ENCODE results near the gene KMO. TPM values are rescaled to one million over a fixed set of nuclear protein-coding genes. Genes with fewer than 3 reads are reported as not detected.

The KMO gene
- 10 to 100 TPM in 3 of 4 donors, under 1 TPM in 1; 0.59 to 23.4 (median 18.7) TPM for polyA plus RNA-seq (ENCODE audit: insufficient read length in 4 of 4)

DNA sequence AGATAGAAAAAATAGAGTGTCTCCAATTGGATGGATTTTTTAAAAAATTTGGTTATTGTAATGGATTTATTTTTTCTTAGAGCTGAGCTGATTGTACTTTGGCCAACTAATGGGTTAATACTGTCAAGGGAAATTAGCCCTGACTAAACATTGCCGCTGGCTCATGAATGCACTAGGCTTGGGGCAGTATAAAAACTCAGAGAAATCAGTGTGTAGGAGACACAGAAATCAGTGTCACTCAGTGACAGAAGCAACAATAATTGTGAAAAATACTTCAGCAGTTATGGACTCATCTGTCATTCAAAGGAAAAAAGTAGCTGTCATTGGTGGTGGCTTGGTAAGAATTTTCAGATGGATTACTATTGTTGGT lies at the start of gene KMO:
TSS of gene KMO (plus strand) at position 217 of the 370 bp plus-strand sequence. CDS start at position 284, 67 bp downstream.
- DNase-seq (ENCODE audit: low read depth in 4 of 4, low spot score in 3 of 4): peak in 2 of 4 donors; percentile 4 to 14

DNA sequence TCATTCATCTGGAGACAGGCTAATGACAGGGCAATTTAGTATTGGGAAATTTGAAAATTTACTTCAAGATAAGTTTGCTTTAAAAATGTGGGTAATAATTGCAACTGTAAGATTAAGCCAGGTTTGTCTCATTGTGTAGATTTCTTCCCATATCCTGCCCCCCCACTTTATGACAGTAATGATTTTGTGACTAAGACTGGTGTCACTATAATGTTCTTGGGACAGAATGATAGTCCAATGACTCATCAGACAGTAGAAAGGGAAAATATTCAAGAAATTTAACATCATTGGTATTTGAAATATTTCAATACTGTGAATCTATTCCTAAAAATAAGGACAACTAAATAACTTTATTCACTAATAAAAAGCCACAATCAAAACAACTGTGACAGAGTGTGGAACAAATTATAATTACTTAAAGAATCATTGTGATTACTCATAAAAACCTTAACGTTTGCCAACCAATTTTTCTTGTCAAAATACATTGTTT lies 49.4 kb upstream of the KMO start:
- DNase-seq (ENCODE audit: low read depth in 4 of 4, low spot score in 3 of 4): no peak

DNA sequence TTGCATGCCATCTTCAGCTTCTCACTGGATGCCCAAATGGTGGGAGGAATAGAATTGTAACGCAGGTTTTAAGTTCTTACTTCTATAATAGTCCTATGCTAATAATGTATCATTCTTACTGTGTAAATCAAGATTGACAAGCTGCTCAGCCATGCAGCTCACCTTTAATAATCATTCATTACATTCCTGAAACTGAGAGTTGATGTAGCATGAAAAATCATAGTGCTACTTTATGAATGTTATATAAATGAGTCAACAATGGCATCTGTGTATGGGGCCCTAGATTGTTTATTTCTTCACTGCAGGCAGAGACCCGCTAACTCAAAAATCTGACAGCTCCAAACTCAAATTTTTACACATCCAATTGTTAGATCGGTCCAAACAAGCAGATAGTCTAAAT lies 47.0 kb upstream of the KMO start:
- no peak for DNase-seq (ENCODE audit: low read depth in 4 of 4, low spot score in 3 of 4)

DNA sequence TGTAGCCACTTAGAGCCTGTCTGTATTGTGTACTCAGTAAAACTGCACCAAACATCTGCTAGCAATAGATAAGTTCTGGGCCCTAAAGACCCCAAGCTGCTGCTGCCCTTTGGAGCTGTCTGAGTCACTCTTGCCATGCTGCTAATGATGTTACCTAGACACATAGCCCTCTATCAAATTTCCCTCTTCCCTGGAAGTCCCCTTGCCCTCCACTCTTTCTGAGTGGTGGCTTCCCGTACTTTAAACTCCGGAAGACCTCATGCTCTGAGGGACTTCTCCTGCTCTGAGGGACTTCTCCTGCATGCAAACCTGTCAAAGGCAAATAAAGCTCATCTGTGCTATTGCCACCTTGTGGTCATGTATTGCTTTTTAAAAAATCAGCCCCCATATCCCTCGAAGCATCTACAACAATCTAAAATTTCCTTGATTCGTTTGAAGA lies 46.6 kb upstream of the KMO start:
- DNase-seq (ENCODE audit: low read depth in 4 of 4, low spot score in 3 of 4): no peak

DNA sequence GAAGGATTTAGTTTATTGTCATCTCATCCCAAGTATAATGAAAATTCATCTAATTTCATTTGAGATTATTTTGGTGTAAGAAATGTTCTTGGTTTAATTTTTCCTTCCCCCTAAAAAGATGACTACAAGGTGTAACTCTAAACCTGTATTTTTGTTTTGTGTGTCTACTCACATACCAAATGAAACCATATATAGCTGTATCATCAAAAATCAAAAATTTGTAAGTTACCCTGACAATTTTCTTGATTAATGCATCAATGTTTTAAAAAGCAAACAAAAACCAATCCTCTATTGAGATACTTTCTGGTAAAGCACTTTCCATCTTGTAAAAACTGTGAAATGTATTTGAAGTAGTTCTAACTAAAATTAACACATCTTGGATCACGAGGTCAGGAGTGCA lies 43.4 kb upstream of the KMO start:
- DNase-seq (ENCODE audit: low read depth in 4 of 4, low spot score in 3 of 4): no peak

DNA sequence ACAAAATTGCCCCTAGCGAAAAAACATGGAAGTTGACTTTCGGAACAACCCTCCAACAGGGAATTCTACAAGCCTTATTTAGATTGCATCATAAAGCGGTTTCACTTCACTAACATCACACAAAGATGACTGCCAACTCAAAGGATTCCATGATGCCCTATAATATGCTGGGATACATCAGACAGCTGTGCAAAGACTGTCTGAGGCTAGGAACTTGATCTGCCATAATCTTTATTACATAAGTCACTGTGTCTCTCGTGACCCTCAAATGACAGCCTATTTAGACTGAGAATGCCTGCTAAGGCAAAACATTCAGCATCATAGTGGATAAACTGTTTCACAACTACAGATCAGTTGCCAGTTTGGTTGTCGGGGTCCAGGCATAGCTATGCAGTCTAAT lies 36.4 kb upstream of the KMO start:
- DNase-seq (ENCODE audit: low read depth in 4 of 4, low spot score in 3 of 4): no peak

DNA sequence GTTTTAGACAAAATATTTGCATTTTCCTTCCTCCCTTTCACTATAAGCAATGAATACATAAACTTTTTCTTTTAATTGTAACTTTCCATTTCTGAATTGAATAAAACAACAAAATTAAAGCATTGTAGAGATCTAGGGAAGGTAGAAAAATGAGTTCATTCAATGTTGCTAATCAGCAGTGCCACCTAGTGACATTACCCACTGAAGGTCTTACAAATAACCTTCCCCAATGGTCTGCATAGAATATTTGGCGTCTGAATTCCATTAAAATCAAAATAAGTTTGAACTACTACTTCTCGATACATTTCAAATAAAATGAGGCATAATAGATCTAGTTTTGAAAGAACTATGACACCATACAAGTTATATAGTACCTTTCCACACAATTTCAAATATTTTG lies 32.3 kb upstream of the KMO start:
- peak in 3 of 4 donors; percentile 5 to 15 (median 12) for DNase-seq (ENCODE audit: low read depth in 4 of 4, low spot score in 3 of 4)

DNA sequence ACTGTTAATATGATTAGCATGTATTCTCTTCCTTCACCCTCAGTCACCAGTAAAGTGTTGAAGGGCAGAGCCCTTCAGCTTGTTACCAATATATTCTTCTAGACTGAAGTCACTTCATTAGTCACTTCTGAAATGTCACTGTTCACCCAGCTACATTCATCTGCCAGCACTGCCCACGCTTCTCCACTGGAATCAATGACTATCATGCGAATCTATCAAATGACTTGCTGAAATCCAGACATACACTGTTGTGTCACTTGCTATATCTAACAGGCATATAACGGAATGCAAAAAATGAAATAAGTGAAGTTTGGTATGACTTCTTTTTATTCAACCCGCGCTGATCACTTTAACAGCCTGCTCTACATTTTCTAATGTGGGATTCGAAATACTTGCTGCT lies 28.7 kb upstream of the KMO start:
- no peak for DNase-seq (ENCODE audit: low read depth in 4 of 4, low spot score in 3 of 4)

DNA sequence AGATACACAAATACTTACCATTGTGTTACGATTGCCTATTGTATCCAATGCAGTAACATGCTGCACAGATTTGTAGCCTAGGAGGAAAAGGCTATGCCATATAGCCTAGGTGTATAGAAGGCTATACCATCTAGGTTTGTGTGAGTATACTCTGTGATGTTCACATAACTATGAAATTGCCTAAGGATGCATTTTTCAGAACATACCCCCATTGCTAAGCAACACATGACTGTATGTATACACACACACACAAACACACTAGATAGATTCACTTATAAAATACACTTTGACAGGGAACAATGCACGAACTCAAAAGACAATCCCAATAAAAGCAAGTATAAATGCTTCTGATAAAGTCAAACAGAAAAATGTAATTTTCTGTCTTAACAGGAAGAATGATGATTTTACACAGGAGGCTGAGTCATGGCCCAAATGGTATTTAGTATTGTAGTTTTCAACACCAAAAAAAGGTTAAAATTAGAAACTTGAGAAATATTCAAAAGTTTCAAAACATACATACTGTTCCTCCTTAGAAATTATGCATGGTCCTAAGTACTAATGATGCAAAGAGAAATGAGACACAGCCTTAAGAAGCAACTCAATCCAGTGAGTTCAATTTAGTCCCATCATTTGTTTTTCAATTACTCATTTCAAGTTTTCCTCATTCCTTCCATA lies 24.9 kb upstream of the KMO start:
- DNase-seq (ENCODE audit: low read depth in 4 of 4, low spot score in 3 of 4): no peak

DNA sequence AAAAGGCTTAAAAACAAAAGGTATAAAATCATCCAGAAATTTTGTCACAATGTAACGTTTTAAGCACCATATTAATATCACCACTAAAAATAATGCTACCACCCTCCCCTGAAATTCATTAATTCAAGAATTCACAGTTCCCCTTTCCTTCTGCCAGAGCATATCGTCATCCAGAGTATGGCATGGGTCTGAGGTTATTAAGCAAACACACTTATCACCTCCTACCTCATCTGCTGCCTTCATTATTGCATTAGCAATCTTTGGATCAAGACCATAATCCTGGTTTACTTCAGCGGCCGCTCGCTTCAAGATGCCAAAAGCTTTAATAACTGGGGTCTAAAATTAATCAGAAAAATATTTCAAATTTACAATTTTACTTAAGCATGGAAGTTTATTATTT lies 18.8 kb upstream of the KMO start:
- DNase-seq (ENCODE audit: low read depth in 4 of 4, low spot score in 3 of 4): no peak

DNA sequence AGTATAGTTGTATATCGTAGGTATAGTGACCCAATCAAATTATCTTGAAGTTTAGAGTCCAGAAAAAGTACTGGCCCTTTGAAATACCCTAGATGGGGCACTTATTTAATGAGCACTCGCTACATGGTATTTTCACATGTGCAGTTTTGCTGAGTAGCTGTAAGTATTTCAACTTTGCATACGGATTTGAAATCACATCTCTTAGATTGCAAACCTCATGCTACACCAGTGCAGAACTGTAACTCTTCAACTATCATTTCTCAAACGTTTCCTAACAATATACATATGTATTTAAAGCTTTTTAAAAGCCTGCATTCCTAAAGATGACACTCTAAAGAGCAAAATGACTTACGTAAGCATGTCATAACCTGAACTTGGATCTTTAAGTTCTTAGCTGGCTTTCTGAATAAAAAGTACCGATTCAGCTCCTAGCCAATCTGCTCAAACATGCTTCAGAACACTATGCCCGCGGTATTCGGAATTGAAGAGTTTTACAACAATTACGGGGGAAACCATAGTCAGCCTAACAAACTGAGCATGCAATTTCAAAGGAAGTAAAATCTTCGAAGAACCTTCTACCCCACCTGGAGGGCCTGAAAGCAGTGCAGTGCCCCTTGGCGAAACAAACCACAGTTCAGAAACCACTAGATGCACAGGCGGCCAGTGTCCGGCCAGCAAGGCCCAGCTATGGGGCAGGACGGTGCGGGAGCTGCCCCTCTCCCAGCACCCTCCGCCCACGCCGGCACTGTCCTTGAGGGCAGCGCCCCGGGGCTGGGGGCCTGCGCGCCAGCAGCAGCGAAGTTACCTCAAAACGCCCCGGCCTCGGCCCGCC lies 13.5 kb upstream of the KMO start:
- peak in 1 of 4 donors; percentile 2 for DNase-seq (ENCODE audit: low read depth in 4 of 4, low spot score in 3 of 4)

DNA sequence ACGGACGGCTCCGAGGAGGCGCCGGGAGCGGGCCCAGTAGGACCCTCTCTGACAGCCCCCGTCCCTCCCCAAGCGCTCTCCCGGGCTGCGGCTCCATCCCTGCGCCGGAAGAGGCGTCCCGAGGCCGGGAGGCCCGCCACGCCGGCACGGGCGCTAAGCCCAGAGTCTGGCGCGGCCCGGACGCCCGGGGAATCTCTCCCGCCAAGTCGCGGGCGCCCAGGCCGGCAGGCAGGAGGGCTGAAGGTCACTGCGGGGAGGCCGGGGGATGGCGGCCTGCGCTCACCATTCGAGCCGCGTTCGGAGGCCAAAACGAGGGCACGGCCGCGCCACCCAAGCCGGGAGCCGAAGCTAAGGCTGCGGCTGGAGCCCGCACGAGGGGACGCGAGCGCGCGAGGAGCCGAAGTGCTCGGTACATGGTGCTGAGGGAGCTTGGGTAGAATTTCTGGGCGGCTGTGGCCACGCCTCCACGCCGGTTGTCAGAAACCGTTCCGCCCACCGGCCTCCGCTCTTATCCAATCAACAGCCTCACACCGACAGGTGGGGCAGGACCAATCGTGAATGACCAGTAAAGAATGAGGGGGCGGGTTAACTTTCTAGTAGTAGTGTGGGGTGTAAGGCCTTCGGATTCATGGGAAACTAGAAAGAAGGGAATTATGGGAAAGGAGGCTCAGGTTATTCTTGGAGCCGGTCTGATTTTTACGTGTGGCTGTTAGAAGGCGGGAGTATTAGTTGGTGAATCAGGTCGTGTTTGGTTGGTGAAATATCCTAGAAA lies 12.7 kb upstream of the KMO start, which contains the start of gene FH:
TSS of gene FH (minus strand) at position 448 of the 772 bp plus-strand sequence. CDS start at position 415, 33 bp downstream.
- DNase-seq (ENCODE audit: low read depth in 4 of 4, low spot score in 3 of 4): peak; percentile 92 to 96 (median 94)

DNA sequence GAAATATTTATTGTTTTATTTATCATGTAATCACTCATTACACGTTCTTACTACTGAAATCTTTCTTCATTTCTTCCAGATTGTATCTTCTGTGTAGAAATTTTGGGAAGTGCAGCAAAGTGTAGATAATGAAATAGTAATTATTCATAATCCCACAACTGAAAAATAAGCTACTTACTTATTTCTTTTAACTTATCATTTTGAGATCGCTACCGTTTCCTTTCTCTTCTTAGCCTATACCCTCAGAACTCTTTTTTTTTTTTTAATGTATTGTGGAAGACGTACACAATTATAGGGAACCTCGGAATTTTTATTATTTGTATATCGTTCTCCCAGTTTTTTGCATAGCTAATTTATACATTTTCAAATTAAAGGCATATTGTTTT lies 12.1 kb upstream of the KMO start:
- DNase-seq (ENCODE audit: low read depth in 4 of 4, low spot score in 3 of 4): no peak

DNA sequence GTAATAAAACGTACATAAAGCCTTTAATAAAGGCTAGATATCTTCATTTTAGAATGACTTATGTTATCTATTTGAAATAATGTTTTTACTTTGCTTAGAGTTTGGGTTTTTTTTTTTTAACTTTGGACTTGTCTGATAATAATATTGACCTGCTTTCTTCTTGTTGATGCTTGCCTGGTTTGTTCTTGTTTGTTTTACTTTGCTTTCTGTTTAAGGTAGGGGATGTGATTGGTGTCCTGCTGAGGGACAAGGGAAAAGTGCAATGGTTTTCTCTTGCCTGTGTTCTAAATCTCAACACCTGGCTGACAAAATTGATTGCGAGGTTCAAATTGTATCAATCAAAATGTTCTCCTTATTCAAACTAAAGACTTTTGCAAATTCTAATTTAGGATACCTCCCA lies 10.5 kb upstream of the KMO start:
- no peak for DNase-seq (ENCODE audit: low read depth in 4 of 4, low spot score in 3 of 4)

DNA sequence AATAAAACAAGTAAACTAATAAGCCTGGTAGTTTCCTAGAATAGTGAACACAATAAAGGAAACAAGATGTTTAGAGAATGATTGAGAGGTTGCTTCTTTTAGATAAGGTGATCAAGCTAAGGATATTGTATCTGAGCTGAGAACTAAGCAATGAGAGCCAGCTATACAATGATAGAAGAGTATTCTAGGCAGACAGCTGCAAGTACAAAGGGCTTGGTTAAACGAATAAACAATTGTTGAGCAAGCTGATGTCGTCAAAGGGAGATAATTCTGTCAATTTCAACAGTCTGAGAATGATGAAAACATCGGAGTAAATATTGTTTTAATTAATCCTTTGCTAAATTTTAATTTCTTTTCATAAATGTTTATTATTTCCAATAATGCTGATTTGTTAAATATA lies 7.2 kb upstream of the KMO start:
- DNase-seq (ENCODE audit: low read depth in 4 of 4, low spot score in 3 of 4): no peak

DNA sequence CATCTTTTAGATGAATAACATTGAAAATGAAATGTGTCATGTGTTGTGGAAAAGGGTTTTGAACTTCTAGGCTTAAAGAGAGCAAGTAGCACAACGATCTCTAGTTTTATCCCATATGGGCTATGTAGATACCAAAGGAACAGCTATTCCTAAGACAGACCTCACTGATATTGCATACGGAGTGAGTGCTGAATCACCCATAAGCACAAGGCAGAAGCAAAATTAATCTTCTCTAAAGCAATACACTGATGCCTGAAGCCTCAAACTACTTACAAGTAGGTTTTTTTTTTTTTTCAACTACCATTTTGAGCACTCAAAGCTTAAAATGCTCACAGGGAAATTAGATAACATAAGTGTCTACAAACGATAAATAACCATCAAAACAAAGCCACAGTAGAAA lies 5.0 kb upstream of the KMO start:
- no peak for DNase-seq (ENCODE audit: low read depth in 4 of 4, low spot score in 3 of 4)

DNA sequence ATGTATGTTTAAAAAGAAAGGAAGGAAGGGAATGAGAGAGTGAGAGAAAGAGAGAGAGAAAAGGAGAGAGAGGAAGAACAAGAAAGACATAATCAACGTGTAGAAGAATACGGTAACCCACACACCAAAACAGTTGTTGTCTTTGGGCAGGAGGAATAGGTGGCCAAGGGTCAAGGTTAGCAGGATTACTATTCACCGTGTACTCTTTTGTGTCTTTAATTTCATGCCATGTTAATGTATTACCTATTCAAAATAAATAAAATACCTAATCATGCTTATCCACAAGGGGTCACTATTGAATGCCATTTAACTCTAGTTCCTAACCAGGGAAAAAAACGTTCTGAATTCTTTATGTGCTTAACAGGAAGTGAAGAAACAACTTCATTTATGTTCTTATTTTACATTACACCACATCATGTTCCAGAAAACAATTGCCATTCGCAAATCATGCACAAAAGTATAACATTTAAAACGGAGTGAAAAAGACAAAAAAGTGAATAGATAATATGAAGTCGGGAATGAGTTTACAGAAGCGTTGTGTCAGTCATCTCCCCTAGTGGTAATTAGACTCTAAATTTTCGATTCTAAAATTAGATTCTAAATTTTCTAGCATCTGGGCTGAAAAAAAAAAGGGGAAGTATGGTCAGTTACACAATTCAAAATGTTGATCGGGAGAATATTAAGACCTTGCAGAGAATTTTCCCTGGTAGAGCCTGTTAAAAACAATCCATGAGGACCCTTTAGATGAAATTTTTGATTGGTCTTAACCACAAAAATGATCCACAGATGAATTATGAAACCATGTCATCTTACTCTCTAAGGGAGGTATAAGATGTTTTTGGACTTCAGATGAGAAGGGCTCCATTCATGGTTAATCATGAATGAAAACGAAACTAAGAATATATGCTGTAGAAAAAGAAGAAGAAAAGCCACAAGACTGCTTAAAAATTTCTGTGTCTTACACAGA lies 700 bp upstream of the KMO start:
- DNase-seq (ENCODE audit: low read depth in 4 of 4, low spot score in 3 of 4): peak in 2 of 4 donors; percentile 36 to 43

DNA sequence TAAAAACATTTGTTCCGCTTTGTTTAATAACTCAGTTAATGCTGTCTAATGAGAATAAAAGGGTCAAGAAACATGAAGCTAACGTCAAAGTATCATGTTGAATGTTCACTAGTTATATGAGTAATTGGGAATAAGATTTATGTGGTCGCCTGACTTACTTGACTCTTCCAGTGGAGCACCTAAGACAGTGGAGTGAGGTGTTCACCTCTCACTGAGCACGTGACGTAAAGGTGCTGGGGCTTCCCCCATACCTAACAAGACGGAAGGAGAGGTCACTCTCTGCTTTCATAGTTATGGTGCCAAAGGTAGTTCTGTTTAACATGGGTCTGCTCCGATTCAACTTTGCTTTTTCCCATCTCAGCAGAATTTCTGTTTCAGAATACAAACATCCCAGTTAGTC lies 686 bp downstream of the KMO start:
- no peak for DNase-seq (ENCODE audit: low read depth in 4 of 4, low spot score in 3 of 4)

DNA sequence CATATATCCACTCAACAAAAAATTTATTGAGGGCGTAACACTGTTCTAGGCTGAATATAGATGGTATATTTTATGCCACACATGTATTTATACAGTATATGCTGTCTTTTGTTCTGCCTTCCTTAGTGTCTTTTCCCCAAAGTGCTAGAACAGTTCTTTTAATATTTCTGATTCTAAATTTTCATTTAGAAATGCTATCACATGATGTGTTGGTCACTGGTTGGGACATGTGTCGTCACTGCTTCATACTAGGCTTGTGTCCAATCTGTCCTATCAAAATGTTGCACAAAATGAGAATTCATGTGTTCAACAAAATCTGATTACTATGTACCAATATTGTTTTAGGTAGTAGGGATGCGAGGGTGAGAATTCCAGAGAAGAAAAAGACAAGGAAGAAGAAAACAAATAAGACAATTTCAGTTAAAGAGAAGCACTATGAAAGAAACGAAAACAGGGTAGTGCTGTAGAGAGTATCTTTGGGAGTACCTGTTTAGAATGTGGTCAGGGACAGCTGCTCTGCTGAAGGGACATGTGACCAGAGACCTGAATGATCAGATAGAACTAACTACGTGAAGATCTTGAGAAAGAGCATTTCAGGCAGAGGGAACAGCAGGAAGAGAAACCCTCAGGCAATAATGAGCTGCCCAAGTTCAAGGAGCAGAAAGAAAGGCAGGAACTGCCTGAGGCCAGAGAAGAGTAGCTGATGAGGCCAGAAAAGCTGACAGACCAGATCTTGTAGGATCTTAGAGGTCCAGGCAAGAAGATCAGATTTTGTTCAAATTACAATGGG lies 1.3 kb downstream of the KMO start:
- DNase-seq (ENCODE audit: low read depth in 4 of 4, low spot score in 3 of 4): no peak
